Neural cell (in vitro differentiated cells): ENCODE results near the gene RAP1GDS1. TPM values are rescaled to one million over a fixed set of nuclear protein-coding genes. Genes with fewer than 3 reads are reported as not detected.

Experiments
- H2AFZ ChIP-seq: fragments of 200-600, 300-800 bp; sonication (generic), shearing (Covaris generic); 2 replicates; pipeline ENCODE4 v1.6.0; 2014; ENCODE audit warnings: low read depth, mild to moderate bottlenecking, antibody characterized with exemption, low read length, moderate library complexity
- H3F3A ChIP-seq: fragments of 200-600 bp; shearing (Covaris generic); 2 replicates; pipeline ENCODE4 v1.6.1; 2016; ENCODE audit warnings: mild to moderate bottlenecking, moderate library complexity, mixed read lengths, antibody characterized with exemption, low read length; ENCODE audit not compliant: insufficient read depth, poor library complexity, severe bottlenecking
- H3K27ac ChIP-seq: fragments of 200-600, 300-800 bp; sonication (generic), shearing (Covaris generic); 2 replicates; pipeline ENCODE4 v1.5.1; 2014; ENCODE audit warnings: mild to moderate bottlenecking, low read length, moderate library complexity
- H3K27me3 ChIP-seq: fragments of 300-800, 200-600 bp; sonication (generic), shearing (Covaris generic); 2 replicates; pipeline ENCODE4 v1.6.0; 2014; ENCODE audit warnings: mild to moderate bottlenecking, low read depth, low read length, moderate library complexity; ENCODE audit not compliant: insufficient read depth
- H3K36me3 ChIP-seq: fragments of 300-800, 200-600 bp; sonication (generic), shearing (Covaris generic); 2 replicates; pipeline ENCODE4 v1.5.1; 2014; ENCODE audit warnings: mild to moderate bottlenecking, antibody characterized with exemption, low read length, moderate library complexity; ENCODE audit not compliant: insufficient read depth
- H3K4me2 ChIP-seq: fragments of 300-800, 200-600 bp; sonication (generic), shearing (Covaris generic); 2 replicates; pipeline ENCODE4 v1.6.0; 2014; ENCODE audit warnings: mild to moderate bottlenecking, low read length
- H3K4me3 ChIP-seq: fragments of 300-800, 200-600 bp; sonication (generic), shearing (Covaris generic); 2 replicates; pipeline ENCODE4 v1.5.1; 2014; ENCODE audit warnings: mild to moderate bottlenecking, low read length, moderate library complexity
- H3K79me2 ChIP-seq: fragments of 200-600 bp; shearing (Covaris generic); replicated peaks from 2 replicates; pipeline ENCODE4 v1.6.0; 2014; ENCODE audit warnings: mild to moderate bottlenecking, low read length, moderate library complexity; ENCODE audit not compliant: insufficient read depth
- H3K9ac ChIP-seq: fragments of 300-800, 200-600 bp; sonication (generic), shearing (Covaris generic); 2 replicates; pipeline ENCODE4 v1.6.1; 2016; ENCODE audit warnings: mild to moderate bottlenecking, low read length, mixed read lengths
- H3K9me2 ChIP-seq: fragments of 200-600 bp; shearing (Covaris generic); 2 replicates; pipeline ENCODE4 v1.6.1; 2016; ENCODE audit warnings: mild to moderate bottlenecking, low read length, mixed read lengths; ENCODE audit not compliant: insufficient read depth
- H3K9me3 ChIP-seq: fragments of 200-600, 300-800 bp; sonication (generic), shearing (Covaris generic); 2 replicates; pipeline ENCODE4 v1.6.1; 2016; ENCODE audit warnings: mild to moderate bottlenecking, mixed run types, low read length, moderate library complexity, mixed read lengths
- H4K20me1 ChIP-seq: fragments of 200-600 bp; shearing (Covaris generic); 2 replicates; pipeline ENCODE4 v1.6.1; 2016; ENCODE audit warnings: mild to moderate bottlenecking, mixed run types; ENCODE audit not compliant: insufficient read depth
- CTCF ChIP-seq: fragments of 450-650 bp; IDR thresholded peaks from 2 replicates; pipeline ENCODE4 v1.5.1; 2014; ENCODE audit warnings: antibody characterized with exemption, mild to moderate bottlenecking, moderate library complexity; ENCODE audit not compliant: poor library complexity, severe bottlenecking
- EP300 ChIP-seq: fragments of 450-650 bp; conservative IDR thresholded peaks from 2 replicates; pipeline ENCODE4 v1.6.1; 2014; ENCODE audit warnings: antibody characterized with exemption, mild to moderate bottlenecking, moderate library complexity; ENCODE audit not compliant: poor library complexity, severe bottlenecking
- EZH2 ChIP-seq: fragments of 200-600, 300-800 bp; shearing (Covaris generic), sonication (generic); IDR thresholded peaks from 2 replicates; pipeline ENCODE4 v1.6.1; 2014; ENCODE audit warnings: antibody characterized with exemption, low read length, borderline replicate concordance, mild to moderate bottlenecking; ENCODE audit not compliant: insufficient read depth, poor library complexity, severe bottlenecking
- MXI1 ChIP-seq: fragments of 450-650 bp; conservative IDR thresholded peaks from 2 replicates; pipeline ENCODE4 v1.6.1; 2014; ENCODE audit warnings: antibody characterized with exemption, mild to moderate bottlenecking; ENCODE audit not compliant: poor library complexity, severe bottlenecking
- POLR2AphosphoS5 ChIP-seq: IDR thresholded peaks from 2 replicates; pipeline ENCODE4 v1.6.1; 2012
- RAD21 ChIP-seq: fragments of 450-650 bp; conservative IDR thresholded peaks from 2 replicates; pipeline ENCODE4 v1.6.1; 2014; ENCODE audit warnings: antibody characterized with exemption, mild to moderate bottlenecking, moderate library complexity
- REST ChIP-seq: IDR thresholded peaks from 2 replicates; pipeline ENCODE4 v1.6.1; 2012; ENCODE audit warnings: borderline replicate concordance
- SMC3 ChIP-seq: fragments of 450-650 bp; conservative IDR thresholded peaks from 2 replicates; pipeline ENCODE4 v1.6.1; 2014; ENCODE audit warnings: antibody characterized with exemption, mild to moderate bottlenecking, moderate library complexity; ENCODE audit not compliant: poor library complexity
- TAF1 ChIP-seq: IDR thresholded peaks from 2 replicates; pipeline ENCODE4 v1.6.1; 2012; ENCODE audit warnings: low read depth
- polyA plus RNA-seq: library from polyadenylated mRNA; depleted of rRNA; stranded (reverse); fragments of >200 nt; gene quantifications from 2 replicates; pipeline ENCODE4 v1.2.3, GENCODE V29; 2014

RAP1GDS1 gene
- polyA plus RNA-seq, 1 donor from 2014 or later, result 41.1 TPM

GRCh38 chr4:98319021-98319420 lies 57.8 kb downstream of the RAP1GDS1 start:
- Histone ChIP-seq H4K20me1 (no peaks in the 10 kb centered on the region), H3F3A (no peaks in the 10 kb centered on the region), H3K9ac (no peak overlapping the region), H3K79me2 (no peaks in the 10 kb centered on the region), H3K9me3 (no peaks in the 10 kb centered on the region), H3K36me3 (no peaks in the 10 kb centered on the region), H3K4me2 (no peak overlapping the region), H3K9me2 (no peaks in the 10 kb centered on the region), H3K27ac (no peak overlapping the region), H2AFZ (no peak overlapping the region), H3K4me3 (no peak overlapping the region), H3K27me3 (no peaks in the 10 kb centered on the region)
- TF ChIP-seq MXI1 (no peak), EP300 (no peak), REST (no peak), RAD21 (no peak), EZH2 (no peak), POLR2AphosphoS5 (no peak), CTCF (no peak), TAF1 (no peak), SMC3 (no peak)

- H3K27ac ChIP-seq, result no peak overlapping the region
- no peaks in the 10 kb centered on the region for H3K27me3 ChIP-seq
- H3K9ac ChIP-seq, result no peak overlapping the region
- no peaks in the 10 kb centered on the region for H4K20me1 ChIP-seq
- TF ChIP-seq SMC3 (no peak), REST (no peak), EZH2 (no peak), RAD21 (no peak)
- H2AFZ ChIP-seq, result no peak overlapping the region
- no peaks in the 10 kb centered on the region for H3K9me2 ChIP-seq
- no peak overlapping the region for H3K4me3 ChIP-seq
- no peaks in the 10 kb centered on the region for H3F3A ChIP-seq
- H3K79me2 ChIP-seq, result no peaks in the 10 kb centered on the region
- H3K9me3 ChIP-seq, result no peaks in the 10 kb centered on the region
- no peaks in the 10 kb centered on the region for H3K36me3 ChIP-seq
- H3K4me2 ChIP-seq, result no peak overlapping the region
Measured at GRCh38 chr4:98326168-98326567, 65.0 kb downstream of the RAP1GDS1 start.
